Thyroid gland (tissue), 4 donors: Measurements from ENCODE around the gene PTPRC. TPM values are rescaled to one million over a fixed set of nuclear protein-coding genes. Genes with fewer than 3 reads are reported as not detected.
"Not testable (repeated sequence)": the region's sequence is repeated elsewhere in the genome, so short reads cannot be mapped to it uniquely, and the experiment has no call there.

Experiments used
- DNase-seq, 2 donors: peaks; one replicate each; pipeline ENCODE4 v3.0.0-alpha.2; 2019
- H3K27ac ChIP-seq, 3 donors: fragments of 200-600 bp; sonication (generic); 1 replicate in 2 of 3; 2 replicates in 1 of 3; pipeline ENCODE4 v1.5.1; 2016 to 2019; ENCODE audit warnings: mild to moderate bottlenecking in 1 of 3, moderate library complexity in 1 of 3
- H3K27me3 ChIP-seq: fragments of 200-600 bp; sonication (generic); one replicate; pipeline ENCODE4 v1.5.1; 2019
- H3K36me3 ChIP-seq, 2 donors: fragments of 200-600 bp; sonication (generic); one replicate each; pipeline ENCODE4 v1.5.1; 2016 to 2019
- H3K4me1 ChIP-seq, 2 donors: fragments of 200-600 bp; sonication (generic); one replicate each; pipeline ENCODE4 v1.5.1; 2017 to 2019
- H3K4me3 ChIP-seq, 3 donors: fragments of 200-600 bp; sonication (generic); replicated peaks in 1 of 3; 1 replicate in 2 of 3; 2 replicates in 1 of 3; pipeline ENCODE4 v1.5.1; 2016; ENCODE audit warnings: mild to moderate bottlenecking in 1 of 3
- H3K9me3 ChIP-seq: fragments of 200-600 bp; sonication (generic); one replicate; pipeline ENCODE4 v1.5.1; 2017
- POLR2A ChIP-seq, 2 donors: fragments of 450-650 bp; IDR thresholded peaks; one replicate each; pipeline ENCODE4 v1.6.1; 2017; ENCODE audit warnings: antibody characterized with exemption in 2 of 2, mild to moderate bottlenecking in 2 of 2, moderate library complexity in 1 of 2
- WGBS, 2 donors: methylation state at CpG; one replicate each; pipeline ENCODE4 v1.1.5; 2017; 5-methylcytosine and 5-hydroxymethylcytosine counted together
- intact Hi-C: fragments of 100-400 bp; cut with DNase I; formaldehyde crosslinking; loops from one replicate; pipeline ENCODE4 v1.15.1; 2023
- total RNA-seq, 4 donors: library from RNA; depleted of rRNA; stranded (reverse); fragments of >200 nt; gene quantifications; one replicate each; pipeline ENCODE4 v1.2.3, GENCODE V29; 2016
- TF ChIP-seq, protein P1 (sequence below), 6 experiments: fragments of 200-600 bp in 3 of 6; fragments of 450-650 bp in 3 of 6; sonication (generic) in 3 of 6; IDR thresholded peaks; one replicate each; pipeline ENCODE4 v1.5.1; 2016 to 2019; ENCODE audit warnings: antibody characterized with exemption in 6 of 6, mild to moderate bottlenecking in 2 of 6, inconsistent platforms in 1 of 6, moderate library complexity in 1 of 6

Gene PTPRC
- total RNA-seq, 4 donors from 2014 or later: 11.5 to 23.8 (median 16.9) TPM

DNA sequence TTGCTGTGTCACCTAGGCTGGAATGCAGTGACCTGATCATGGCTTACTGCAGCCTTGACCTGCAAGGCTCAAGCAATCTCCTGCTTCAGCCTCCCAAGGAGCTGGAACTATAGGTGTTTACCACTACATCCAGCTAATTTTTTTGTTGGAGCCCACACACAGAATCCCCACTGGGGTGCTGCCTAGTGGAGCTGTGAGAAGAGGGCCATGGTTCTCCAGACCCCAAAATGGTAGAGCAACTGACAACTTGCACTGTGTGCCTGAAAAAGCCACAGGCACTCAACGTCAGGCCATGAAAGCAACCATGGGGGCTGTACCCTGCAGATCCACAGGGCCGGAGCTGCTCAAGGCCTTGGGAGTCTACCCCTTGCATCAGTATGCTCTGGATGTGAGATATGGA is 39.1 kb upstream of the PTPRC start:
- 89 to 100% methylated on average over 2 of the region's 2 CpGs for WGBS, 2 donors
- Histone ChIP-seq H3K4me1 (no peaks in the 10 kb centered on the region), H3K36me3 (no peaks in the 10 kb centered on the region), H3K27me3 (no peaks in the 10 kb centered on the region), H3K9me3 (no peaks in the 10 kb centered on the region), H3K4me3 (no peak overlapping the region), H3K27ac (no peak overlapping the region)
- intact Hi-C loops: no loop called here
- no peak for TF ChIP-seq POLR2A (IDR thresholded peaks at IDR 0.05)
- TF ChIP-seq, protein P1, sequence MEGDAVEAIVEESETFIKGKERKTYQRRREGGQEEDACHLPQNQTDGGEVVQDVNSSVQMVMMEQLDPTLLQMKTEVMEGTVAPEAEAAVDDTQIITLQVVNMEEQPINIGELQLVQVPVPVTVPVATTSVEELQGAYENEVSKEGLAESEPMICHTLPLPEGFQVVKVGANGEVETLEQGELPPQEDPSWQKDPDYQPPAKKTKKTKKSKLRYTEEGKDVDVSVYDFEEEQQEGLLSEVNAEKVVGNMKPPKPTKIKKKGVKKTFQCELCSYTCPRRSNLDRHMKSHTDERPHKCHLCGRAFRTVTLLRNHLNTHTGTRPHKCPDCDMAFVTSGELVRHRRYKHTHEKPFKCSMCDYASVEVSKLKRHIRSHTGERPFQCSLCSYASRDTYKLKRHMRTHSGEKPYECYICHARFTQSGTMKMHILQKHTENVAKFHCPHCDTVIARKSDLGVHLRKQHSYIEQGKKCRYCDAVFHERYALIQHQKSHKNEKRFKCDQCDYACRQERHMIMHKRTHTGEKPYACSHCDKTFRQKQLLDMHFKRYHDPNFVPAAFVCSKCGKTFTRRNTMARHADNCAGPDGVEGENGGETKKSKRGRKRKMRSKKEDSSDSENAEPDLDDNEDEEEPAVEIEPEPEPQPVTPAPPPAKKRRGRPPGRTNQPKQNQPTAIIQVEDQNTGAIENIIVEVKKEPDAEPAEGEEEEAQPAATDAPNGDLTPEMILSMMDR (IDR thresholded peaks at IDR 0.05): no peak
- DNase-seq: no peak

DNA sequence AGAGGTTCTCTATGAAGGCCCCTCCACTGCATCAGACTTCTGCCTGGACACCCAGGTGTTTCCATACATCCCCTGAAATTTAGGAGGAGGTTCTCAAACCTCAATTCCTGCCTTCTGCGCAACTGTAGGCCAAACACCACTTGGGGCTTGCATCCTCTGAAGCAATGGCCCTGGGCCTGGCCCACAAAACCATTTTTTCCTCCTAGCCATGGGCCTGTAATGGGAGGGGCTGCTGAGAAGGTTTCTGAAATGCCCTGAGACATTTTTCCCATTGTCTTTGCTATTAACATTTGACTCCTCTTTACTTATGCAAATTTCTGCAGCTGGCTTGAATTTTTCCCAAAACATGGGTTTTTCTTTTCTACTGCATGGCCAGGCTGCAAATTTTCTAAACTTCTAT is 37.9 kb upstream of the PTPRC start:
- Histone ChIP-seq H3K27me3 (no peaks in the 10 kb centered on the region), H3K4me3 (no peak overlapping the region), H3K4me1 (no peaks in the 10 kb centered on the region), H3K36me3 (no peaks in the 10 kb centered on the region), H3K9me3 (no peaks in the 10 kb centered on the region), H3K27ac (no peak overlapping the region)
- no peak for TF ChIP-seq POLR2A (IDR thresholded peaks at IDR 0.05)
- TF ChIP-seq, protein P1 (IDR thresholded peaks at IDR 0.05): no peak
- WGBS, 2 donors: 100% methylated on average over 1 of the region's 1 CpG
- intact Hi-C loops: no loop called here
- no peak for DNase-seq

DNA sequence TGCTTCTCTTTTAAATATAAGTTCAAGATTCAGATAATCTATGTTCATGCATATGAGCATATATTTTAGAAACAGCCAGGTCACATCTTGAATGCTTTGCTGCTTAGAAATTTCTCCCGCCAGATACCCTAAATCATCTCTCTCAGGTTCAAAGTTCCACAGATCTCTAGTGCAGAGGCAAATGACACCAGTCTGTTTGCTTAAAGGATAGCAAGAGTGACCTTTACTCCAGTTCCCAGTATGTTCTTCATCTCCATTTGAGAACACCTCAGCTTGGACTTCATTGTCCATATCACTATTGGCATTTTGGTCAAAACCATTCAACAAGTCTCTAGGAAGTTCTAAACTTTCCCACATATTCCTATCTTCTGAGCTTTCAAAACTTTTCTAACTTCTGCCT is 37.5 kb upstream of the PTPRC start:
- DNase-seq, H3K36me3 ChIP-seq, H3K27ac ChIP-seq, H3K9me3 ChIP-seq, H3K27me3 ChIP-seq, H3K4me3 ChIP-seq, intact Hi-C loops, H3K4me1 ChIP-seq: not testable (repeated sequence)
- whole genome bisulfite sequencing, 2 donors: 93 to 100% methylated on average over 1 of the region's 1 CpG

DNA sequence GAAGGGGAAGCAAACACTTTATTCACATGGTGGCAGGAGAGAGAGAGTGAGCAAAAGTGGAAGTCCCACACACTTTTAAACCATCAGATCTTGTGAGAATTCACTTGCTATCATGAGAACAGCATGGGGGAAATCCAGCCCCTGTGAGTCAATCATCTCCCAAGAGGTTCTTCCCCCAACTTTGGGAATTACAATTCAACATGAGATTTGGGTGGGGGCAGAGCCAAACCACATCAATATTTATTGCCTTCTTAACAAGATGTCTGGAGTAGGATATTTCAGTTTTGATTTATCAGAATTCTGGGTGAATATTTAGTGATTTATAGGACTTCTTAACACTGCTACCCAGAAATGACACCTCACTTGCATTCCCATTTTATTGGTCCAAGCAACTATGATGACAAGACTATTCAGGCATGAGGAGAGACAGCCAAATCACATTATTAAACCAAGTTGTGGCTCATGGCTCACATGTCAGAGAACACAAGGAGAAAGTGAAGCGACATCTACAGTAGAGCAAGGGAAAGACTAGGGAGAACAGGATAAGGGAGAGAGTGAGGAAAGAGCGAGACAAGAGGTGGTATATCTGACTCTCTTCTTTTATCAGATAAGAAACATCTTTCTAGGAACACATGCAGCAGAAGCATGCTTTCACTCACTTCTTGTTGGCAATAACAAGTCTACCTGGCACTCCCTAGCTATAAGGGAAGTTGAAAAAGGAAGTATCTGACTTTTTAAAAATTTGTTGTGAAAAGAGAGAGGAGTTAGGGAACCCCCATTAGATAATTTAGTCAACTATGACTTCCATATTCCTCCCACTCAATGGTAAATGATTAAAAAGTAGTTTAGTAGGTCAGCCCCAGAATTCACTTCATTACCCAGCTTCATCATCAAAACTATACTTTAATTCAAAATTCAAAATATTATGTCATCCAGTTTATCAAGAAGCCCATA is 36.6 kb upstream of the PTPRC start:
- Histone ChIP-seq H3K4me3 (no peak overlapping the region), H3K9me3 (no peaks in the 10 kb centered on the region), H3K4me1 (no peaks in the 10 kb centered on the region), H3K27ac (no peak overlapping the region), H3K27me3 (no peaks in the 10 kb centered on the region), H3K36me3 (no peaks in the 10 kb centered on the region)
- no peak for TF ChIP-seq POLR2A (IDR thresholded peaks at IDR 0.05)
- TF ChIP-seq, protein P1 (IDR thresholded peaks at IDR 0.05): no peak
- WGBS, 2 donors: 96% methylated on average over 2 of the region's 2 CpGs
- intact Hi-C loops: no loop called here
- DNase-seq: no peak

DNA sequence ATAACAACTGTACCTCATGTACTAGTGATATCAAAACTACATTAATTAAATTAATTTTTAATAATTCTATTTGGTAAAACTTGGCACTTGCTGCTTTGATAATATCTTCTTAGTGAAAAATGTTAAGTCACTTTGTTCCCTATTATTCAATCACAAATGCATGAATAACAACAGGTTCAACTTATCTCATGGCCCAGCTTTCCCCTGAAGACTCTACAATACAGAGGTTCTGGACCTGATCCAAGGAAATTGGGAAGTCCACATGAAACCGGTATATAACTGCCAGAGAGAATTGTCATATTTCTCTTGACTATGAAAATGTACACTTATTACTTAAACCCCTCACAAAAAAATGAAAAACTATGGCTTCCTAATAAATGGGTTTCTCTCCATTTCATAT is 33.9 kb upstream of the PTPRC start:
- H3K4me3 ChIP-seq: no peak overlapping the region
- TF ChIP-seq POLR2A (IDR thresholded peaks at IDR 0.05): no peak
- TF ChIP-seq, protein P1 (IDR thresholded peaks at IDR 0.05): no peak
- intact Hi-C loops: no loop called here
- H3K36me3 ChIP-seq: no peaks in the 10 kb centered on the region
- H3K27ac ChIP-seq: no peak overlapping the region
- H3K9me3 ChIP-seq: no peaks in the 10 kb centered on the region
- no peaks in the 10 kb centered on the region for H3K4me1 ChIP-seq
- no peak for DNase-seq
- WGBS, 2 donors: 44 to 77% methylated on average over 1 of the region's 1 CpG
- H3K27me3 ChIP-seq: no peaks in the 10 kb centered on the region
